Measurements from ENCODE around the gene CCDC197.

DNA sequence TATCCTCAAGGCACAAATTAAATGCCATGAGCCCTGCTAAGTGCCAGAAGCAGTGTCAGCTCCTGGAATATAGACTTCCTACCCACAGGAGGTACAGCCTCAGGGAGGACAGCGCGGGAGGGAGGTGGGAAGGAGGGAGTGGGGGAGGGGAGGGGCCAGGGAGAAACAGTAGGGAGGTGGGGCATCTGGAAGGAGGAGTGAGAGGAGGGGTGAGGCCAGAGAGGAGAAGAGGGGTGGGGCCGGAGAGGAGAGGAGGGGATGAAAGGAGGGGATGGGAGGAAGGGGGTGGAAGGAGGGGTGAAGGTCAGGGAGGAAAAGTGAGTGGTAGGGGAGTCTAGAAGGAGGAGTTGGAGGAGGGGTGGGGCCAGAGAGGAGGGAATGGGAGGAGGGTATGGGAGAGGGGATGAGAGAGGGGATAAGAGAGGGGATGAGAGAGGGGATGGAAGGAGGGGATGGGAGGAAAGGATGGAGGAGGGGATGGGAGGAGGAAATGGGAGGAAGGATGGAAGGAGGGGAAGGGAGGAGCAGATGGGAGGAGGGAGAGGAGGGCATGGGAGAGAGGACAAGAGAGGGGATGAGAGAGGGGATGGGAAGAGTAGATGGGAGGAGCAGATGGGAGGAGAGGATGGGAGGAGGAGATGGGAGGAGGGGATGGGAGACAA is 9.2 kb upstream of the CCDC197 start:
- no peak for TF ChIP-seq CTCF (IDR thresholded peaks at IDR 0.05)
- no peak for TF ChIP-seq POLR2A (IDR thresholded peaks at IDR 0.05)

All from breast epithelium (tissue), 3 donors.